A673 (cell line): ENCODE results near the gene UACA.

Experiments used
- EZH2 ChIP-seq: fragments of 200-600 bp; sonication (generic); IDR thresholded peaks from 2 replicates; pipeline ENCODE4 v1.6.1; 2017; ENCODE audit warnings: borderline replicate concordance, low read depth, mild to moderate bottlenecking, mixed read lengths, antibody characterized with exemption, low read length; ENCODE audit not compliant: poor library complexity, severe bottlenecking
- TF ChIP-seq, protein P1 (sequence below): fragments of 300-800, 200-600 bp; sonication (generic); conservative IDR thresholded peaks from 2 replicates; pipeline ENCODE4 v1.5.1; 2017; ENCODE audit warnings: low read depth, mild to moderate bottlenecking, antibody characterized with exemption, low read length, moderate library complexity, mixed read lengths

DNA sequence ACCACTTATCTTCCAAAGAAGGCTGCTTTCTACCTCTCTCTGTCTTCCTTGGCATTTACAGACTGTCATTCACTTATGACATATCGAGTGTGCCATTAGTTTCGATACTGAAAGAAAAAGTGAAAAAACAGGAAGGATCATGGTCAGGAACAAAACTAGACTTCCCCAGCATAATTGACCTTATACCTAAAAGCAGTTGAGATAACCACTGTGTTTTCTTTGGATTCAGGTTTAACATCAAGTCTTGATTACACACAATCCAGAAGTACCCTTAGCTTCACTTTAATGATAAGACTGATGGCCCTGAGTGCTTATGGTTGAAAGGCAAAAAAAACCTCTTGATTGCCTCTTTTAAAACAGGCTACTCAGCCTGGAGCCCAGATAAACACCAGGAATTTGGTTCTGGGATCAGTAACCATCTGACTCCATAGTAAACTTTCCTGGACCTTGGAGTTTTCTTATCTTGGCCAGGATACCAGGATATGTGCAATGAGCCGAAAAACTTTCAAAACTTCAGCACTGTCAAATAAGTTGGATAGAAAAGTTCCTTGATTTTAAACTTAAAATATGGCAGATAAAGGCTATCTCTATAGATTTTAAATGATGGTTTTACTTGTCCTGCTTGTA, 5.0 kb upstream of the UACA start:
- TF ChIP-seq, protein P1, sequence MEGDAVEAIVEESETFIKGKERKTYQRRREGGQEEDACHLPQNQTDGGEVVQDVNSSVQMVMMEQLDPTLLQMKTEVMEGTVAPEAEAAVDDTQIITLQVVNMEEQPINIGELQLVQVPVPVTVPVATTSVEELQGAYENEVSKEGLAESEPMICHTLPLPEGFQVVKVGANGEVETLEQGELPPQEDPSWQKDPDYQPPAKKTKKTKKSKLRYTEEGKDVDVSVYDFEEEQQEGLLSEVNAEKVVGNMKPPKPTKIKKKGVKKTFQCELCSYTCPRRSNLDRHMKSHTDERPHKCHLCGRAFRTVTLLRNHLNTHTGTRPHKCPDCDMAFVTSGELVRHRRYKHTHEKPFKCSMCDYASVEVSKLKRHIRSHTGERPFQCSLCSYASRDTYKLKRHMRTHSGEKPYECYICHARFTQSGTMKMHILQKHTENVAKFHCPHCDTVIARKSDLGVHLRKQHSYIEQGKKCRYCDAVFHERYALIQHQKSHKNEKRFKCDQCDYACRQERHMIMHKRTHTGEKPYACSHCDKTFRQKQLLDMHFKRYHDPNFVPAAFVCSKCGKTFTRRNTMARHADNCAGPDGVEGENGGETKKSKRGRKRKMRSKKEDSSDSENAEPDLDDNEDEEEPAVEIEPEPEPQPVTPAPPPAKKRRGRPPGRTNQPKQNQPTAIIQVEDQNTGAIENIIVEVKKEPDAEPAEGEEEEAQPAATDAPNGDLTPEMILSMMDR = no peak
- no peak for TF ChIP-seq EZH2
